Thyroid gland (tissue), 4 donors: Measurements from ENCODE around the gene MBD3. TPM values are rescaled to one million over a fixed set of nuclear protein-coding genes. Genes with fewer than 3 reads are reported as not detected.
"Not testable (repeated sequence)": the region's sequence is repeated elsewhere in the genome, so short reads cannot be mapped to it uniquely, and the experiment has no call there.

Experiments
- DNase-seq, 2 donors: peaks; one replicate each; pipeline ENCODE4 v3.0.0-alpha.2; 2019
- H3K27ac ChIP-seq, 3 donors: fragments of 200-600 bp; sonication (generic); 1 replicate in 2 of 3; 2 replicates in 1 of 3; pipeline ENCODE4 v1.5.1; 2016 to 2019; ENCODE audit warnings: mild to moderate bottlenecking in 1 of 3, moderate library complexity in 1 of 3
- H3K27me3 ChIP-seq: fragments of 200-600 bp; sonication (generic); one replicate; pipeline ENCODE4 v1.5.1; 2019
- H3K36me3 ChIP-seq, 2 donors: fragments of 200-600 bp; sonication (generic); one replicate each; pipeline ENCODE4 v1.5.1; 2016 to 2019
- H3K4me1 ChIP-seq, 2 donors: fragments of 200-600 bp; sonication (generic); one replicate each; pipeline ENCODE4 v1.5.1; 2017 to 2019
- H3K4me3 ChIP-seq, 3 donors: fragments of 200-600 bp; sonication (generic); replicated peaks in 1 of 3; 1 replicate in 2 of 3; 2 replicates in 1 of 3; pipeline ENCODE4 v1.5.1; 2016; ENCODE audit warnings: mild to moderate bottlenecking in 1 of 3
- H3K9me3 ChIP-seq: fragments of 200-600 bp; sonication (generic); one replicate; pipeline ENCODE4 v1.5.1; 2017
- CTCF ChIP-seq, 6 experiments: fragments of 200-600 bp in 3 of 6; fragments of 450-650 bp in 3 of 6; sonication (generic) in 3 of 6; IDR thresholded peaks; one replicate each; pipeline ENCODE4 v1.5.1; 2016 to 2019; ENCODE audit warnings: antibody characterized with exemption in 6 of 6, mild to moderate bottlenecking in 2 of 6, inconsistent platforms in 1 of 6, moderate library complexity in 1 of 6
- POLR2A ChIP-seq, 2 donors: fragments of 450-650 bp; IDR thresholded peaks; one replicate each; pipeline ENCODE4 v1.6.1; 2017; ENCODE audit warnings: antibody characterized with exemption in 2 of 2, mild to moderate bottlenecking in 2 of 2, moderate library complexity in 1 of 2
- WGBS, 2 donors: methylation state at CpG; one replicate each; pipeline ENCODE4 v1.1.5; 2017; 5-methylcytosine and 5-hydroxymethylcytosine counted together
- intact Hi-C: fragments of 100-400 bp; cut with DNase I; formaldehyde crosslinking; loops from one replicate; pipeline ENCODE4 v1.15.1; 2023
- total RNA-seq, 4 donors: library from RNA; depleted of rRNA; stranded (reverse); fragments of >200 nt; gene quantifications; one replicate each; pipeline ENCODE4 v1.2.3, GENCODE V29; 2016

Gene MBD3
- total RNA-seq, 4 donors from 2014 or later, result 58.2 to 149 (median 115) TPM

DNA sequence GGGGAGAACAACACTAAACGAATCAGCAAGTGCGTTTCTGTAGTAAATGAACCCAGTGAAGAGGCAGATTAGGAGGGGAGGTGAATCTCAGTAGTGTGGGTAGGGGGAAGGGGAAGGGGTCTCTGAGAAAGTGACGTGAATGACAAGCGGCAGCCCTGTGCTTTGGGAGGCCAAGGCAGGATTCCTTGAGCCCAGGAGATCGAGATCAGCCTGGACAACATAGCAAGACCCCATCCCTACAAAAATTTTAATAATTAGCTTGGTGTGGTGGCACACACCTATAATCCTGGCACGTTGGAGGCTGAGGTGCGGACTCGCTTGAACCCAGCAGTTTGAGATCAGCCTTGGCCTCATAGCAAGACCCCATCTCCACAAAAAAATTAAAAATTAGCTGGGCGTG, 60.7 kb downstream of the MBD3 start:
- Histone ChIP-seq H3K4me1 (no peaks in the 10 kb centered on the region), H3K9me3 (no peaks in the 10 kb centered on the region), H3K36me3 (no peaks in the 10 kb centered on the region), H3K27ac (no peak overlapping the region), H3K4me3 (no peak overlapping the region), H3K27me3 (no peaks in the 10 kb centered on the region)
- TF ChIP-seq CTCF (IDR thresholded peaks at IDR 0.05) (no peak), POLR2A (IDR thresholded peaks at IDR 0.05) (no peak)
- DNase-seq, result no peak
- WGBS, 2 donors, result 89 to 91% methylated on average over 9 of the region's 9 CpGs
- intact Hi-C loops, result no loop called here

GRCh38 chr19:1531587-1531986, 61.1 kb downstream of the MBD3 start:
- H3K27ac ChIP-seq, result no peak overlapping the region
- no peak for DNase-seq
- no peaks in the 10 kb centered on the region for H3K36me3 ChIP-seq
- H3K4me1 ChIP-seq, result no peaks in the 10 kb centered on the region
- no peaks in the 10 kb centered on the region for H3K27me3 ChIP-seq
- intact Hi-C loops, result no loop called here
- H3K4me3 ChIP-seq, result no peak overlapping the region
- no peak for TF ChIP-seq CTCF (IDR thresholded peaks at IDR 0.05)
- no peak for TF ChIP-seq POLR2A (IDR thresholded peaks at IDR 0.05)
- 85 to 89% methylated on average over 11 of the region's 11 CpGs for WGBS, 2 donors
- no peaks in the 10 kb centered on the region for H3K9me3 ChIP-seq

DNA sequence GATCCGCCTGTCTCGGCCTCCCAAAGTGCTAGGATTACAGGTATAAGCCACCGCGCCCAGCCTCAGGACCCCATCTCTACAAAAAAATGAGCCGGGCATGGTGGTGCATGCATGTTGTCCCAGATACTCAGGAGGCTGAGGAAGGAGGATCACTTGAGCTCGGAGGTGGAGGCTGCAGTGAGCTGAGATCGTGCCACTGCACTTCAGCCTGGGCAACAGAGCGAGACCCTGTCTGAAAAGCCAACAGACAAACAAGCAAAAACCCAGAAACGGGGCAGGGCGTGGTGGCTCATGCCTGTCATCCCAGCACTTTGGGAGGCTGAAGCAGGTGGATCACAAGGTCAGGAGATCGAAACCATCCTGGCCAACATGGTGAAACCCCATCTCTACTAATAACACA, 61.8 kb downstream of the MBD3 start:
- DNase-seq, intact Hi-C loops, H3K9me3 ChIP-seq, H3K36me3 ChIP-seq, H3K27ac ChIP-seq, H3K4me3 ChIP-seq, H3K27me3 ChIP-seq, H3K4me1 ChIP-seq: not testable (repeated sequence)
- WGBS, 2 donors, result 90% methylated on average over 11 of the region's 11 CpGs

DNA sequence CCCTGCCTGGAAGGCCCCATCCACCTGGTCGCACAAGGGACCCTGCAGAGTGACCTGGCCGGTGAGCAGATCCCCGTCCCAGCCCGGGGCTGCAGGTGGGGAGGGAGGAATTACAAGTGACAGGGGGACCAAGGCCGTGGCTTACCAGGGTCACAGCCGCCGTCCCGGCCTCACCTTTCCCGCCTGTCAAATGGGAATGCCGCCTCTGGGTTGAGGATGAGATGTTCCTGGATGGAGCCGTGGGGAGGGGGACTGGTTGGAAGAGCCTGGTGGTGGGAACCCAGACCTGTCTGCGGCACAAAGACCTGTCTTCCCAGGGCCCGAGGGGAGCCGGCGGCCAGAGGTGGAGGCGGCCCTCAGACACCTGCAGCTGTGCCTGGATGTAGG, 63.2 kb downstream of the MBD3 start:
- intact Hi-C loops, result loop anchor here (10.0 kb wide), 1 partner anchor 245 kb away; the partner anchor contains the start of gene EFNA2
- no peaks in the 10 kb centered on the region for H3K36me3 ChIP-seq
- TF ChIP-seq POLR2A (IDR thresholded peaks at IDR 0.05), result no peak
- no peak for TF ChIP-seq CTCF (IDR thresholded peaks at IDR 0.05)
- no peak overlapping the region for H3K4me3 ChIP-seq
- no peaks in the 10 kb centered on the region for H3K27me3 ChIP-seq
- 77% methylated on average over 16 of the region's 16 CpGs; no CpG with 5 or more reads in 1 of the 2 donors for WGBS, 2 donors
- no peaks in the 10 kb centered on the region for H3K4me1 ChIP-seq
- DNase-seq, result no peak
- H3K27ac ChIP-seq, result no peak overlapping the region
- no peaks in the 10 kb centered on the region for H3K9me3 ChIP-seq

DNA sequence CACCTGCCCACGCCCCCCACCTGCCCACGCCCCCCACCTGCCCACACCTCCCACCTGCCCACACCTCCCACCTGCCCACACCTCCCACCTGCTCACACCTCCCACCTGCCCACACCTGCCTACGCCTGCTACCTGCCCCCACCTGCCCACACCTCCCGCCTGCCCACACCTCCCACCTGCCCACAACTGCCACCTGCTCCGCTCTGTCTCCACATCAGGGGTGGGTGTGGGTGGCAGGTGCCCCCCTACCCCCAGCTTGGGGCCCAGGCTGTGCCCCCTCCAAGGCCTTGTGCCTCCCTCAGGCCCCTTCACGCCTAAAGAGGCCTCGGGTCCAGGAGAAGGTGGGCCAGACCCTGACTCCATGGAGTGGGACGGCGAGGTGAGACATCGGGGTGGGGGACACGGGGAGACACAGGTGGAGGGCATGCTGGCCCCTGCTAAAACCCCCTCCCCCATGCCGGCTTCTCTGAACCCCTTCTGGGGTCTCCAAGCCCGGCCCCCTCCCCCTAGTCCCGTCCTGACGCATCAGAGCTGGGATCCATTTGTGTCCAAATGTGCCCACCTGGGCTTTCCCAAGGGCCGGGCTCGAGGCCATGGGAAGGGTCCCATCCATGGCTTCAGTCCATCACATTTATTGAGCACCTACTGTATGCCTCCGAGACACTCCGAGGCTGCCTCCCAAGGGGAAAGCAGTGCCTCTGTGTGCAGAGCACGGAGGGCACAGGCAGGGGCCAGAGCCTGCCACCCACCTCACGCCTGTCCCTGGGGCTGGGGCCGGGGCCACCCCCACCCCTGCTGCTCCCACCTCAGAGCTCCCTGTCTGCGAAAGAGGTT, 63.9 kb downstream of the MBD3 start:
- Histone ChIP-seq H3K4me3 (no peak overlapping the region), H3K27ac (no peak overlapping the region), H3K27me3 (no peaks in the 10 kb centered on the region), H3K36me3 (no peaks in the 10 kb centered on the region), H3K9me3 (no peaks in the 10 kb centered on the region), H3K4me1 (peaks cover 0 to 5% of the 10 kb centered on the region in 2 donors)
- intact Hi-C loops, result loop anchor here (10.0 kb wide), 1 partner anchor 244 kb away; the partner anchor contains the start of gene EFNA2
- DNase-seq, result no peak
- TF ChIP-seq CTCF (IDR thresholded peaks at IDR 0.05), result no peak
- TF ChIP-seq POLR2A (IDR thresholded peaks at IDR 0.05), result no peak
- WGBS, 2 donors, result 83 to 87% methylated on average over 11 to 15 of the region's 23 CpGs
